Measurements from ENCODE around the gene FAM174B.
"Not testable (repeated sequence)": the region's sequence is repeated elsewhere in the genome, so short reads cannot be mapped to it uniquely, and the experiment has no call there.

Gene FAM174B

GRCh38 chr15:92617549-92618520, 37.7 kb downstream of the FAM174B start:
- no peak for DNase-seq

- no peak for DNase-seq
These were observed 38.7 kb downstream of the FAM174B start for GRCh38 chr15:92616621-92617548.

GRCh38 chr15:92614791-92615785, 40.5 kb downstream of the FAM174B start:
- no peak for DNase-seq

GRCh38 chr15:92614301-92614700, 41.3 kb downstream of the FAM174B start:
- DNase-seq, result no peak

DNA sequence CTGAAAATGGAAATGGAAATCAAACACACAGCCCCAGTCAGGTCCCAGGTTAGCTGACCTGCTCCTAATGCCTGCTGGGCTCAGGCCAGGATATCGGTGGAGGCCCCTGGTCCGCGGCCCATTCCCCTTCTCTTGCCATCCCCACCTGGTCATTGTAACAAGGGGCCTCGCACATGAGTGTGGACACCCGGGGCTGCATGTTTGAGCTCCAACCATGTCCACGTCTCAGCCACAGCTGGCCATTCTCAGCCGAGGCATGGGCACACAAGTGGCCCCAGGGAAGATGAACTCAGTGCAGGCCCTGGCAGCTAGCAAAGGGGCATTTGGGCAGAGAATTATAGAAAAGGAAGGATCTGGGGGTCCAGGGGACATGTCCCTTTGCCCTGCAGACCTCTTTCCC, 41.7 kb downstream of the FAM174B start:
- DNase-seq, result no peak

DNA sequence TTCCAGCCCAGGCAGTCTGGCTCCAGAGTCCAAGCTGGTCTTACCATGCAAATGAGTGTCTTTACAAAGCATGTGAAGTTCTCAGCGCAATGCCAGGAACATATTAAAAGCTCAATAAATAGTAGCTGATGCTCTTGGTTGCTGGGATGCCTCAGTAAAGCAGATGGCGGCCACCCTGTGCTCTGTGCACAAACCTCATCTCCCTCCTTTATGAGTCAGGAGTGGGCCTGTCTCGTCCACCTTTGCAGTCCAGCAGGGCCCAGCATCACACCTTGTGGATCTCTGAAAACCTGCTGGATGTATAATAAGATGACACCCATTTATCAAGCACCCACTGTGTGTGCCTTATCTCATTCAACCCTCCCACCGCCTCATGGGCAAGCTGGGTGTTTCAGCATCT, 42.7 kb downstream of the FAM174B start:
- DNase-seq, result no peak

DNA sequence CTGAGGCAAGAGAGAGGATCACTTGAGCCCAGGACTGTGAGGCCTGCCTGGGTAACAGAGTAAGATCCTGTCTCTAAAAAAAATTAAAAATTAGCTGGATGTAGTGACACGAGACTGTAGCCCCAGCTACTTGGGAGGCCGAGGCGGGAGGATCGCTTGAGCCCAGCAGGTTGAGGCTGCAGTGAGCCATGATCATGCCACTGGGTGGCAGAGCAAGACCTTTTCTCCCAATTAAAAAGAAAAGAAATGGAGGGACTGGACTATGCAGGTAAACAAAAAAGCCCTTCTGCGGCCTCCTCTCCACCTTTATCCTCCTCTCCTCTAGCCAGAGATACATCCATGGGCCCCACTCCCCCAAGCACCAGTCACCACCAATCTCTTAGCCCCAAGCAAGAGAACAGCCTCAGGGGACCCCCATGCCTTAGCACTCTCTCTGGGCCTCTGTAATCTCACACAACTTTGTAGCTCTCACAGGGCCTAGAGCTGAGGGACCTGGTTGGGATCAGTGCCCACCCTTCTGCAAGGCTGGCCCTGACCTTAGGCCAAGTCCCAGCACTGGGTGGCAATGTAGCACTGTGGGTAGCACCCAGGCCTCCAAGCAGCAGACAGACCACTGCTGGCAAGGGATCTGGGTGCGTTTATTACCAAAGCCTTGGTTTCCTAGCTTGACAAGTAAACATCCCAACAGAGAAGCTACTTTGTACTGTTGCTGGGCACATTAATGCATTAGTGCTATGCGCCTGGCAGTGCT, 43.4 kb downstream of the FAM174B start:
- no peak for DNase-seq

DNA sequence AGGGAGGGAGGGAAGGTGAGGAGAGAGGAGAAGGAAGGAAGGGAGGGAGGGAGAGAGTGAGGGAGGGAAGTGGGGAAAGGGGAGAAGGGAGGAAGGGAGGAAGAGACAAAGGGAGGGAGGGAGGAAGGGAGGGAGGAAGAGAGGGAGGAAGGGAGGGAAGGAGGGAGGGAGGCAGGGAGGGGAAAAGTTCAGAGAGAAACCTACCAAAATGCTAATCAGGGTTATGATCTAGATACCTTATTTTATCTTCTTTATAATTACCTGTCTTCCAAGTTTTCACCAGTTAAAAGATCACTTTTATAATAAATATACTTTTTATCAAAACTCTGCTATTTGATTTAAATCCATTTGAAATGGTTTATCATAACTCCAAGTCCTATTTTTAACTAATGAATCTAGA, 44.4 kb downstream of the FAM174B start:
- no peak for DNase-seq

DNA sequence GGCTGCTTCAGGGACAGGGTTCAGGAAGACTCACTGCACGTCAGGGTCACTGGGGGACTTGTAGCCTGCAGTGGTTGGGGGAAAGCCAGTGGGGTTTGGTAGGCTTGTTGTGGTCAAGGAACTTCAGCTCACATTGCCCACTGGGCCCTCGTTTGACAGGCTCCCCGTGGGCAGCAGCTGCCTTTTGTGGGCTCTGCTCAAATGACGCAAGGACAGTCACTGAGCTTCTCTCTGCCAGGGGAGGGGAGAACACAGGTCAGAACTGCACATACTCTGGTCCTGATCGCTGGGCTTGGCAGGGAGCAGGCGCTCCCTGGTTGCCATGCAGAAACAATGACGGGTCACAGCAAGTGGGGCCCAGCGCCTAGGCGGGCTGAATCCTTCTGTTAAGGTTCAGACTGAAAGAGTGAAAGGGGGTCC, 45.5 kb downstream of the FAM174B start:
- no peak for DNase-seq

- no peak for DNase-seq
These were observed 46.5 kb downstream of the FAM174B start for GRCh38 chr15:92608866-92609700.

GRCh38 chr15:92606836-92607150, 48.8 kb downstream of the FAM174B start:
- not testable (repeated sequence) for DNase-seq

GRCh38 chr15:92606126-92606835, 49.3 kb downstream of the FAM174B start:
- no peak for DNase-seq

DNA sequence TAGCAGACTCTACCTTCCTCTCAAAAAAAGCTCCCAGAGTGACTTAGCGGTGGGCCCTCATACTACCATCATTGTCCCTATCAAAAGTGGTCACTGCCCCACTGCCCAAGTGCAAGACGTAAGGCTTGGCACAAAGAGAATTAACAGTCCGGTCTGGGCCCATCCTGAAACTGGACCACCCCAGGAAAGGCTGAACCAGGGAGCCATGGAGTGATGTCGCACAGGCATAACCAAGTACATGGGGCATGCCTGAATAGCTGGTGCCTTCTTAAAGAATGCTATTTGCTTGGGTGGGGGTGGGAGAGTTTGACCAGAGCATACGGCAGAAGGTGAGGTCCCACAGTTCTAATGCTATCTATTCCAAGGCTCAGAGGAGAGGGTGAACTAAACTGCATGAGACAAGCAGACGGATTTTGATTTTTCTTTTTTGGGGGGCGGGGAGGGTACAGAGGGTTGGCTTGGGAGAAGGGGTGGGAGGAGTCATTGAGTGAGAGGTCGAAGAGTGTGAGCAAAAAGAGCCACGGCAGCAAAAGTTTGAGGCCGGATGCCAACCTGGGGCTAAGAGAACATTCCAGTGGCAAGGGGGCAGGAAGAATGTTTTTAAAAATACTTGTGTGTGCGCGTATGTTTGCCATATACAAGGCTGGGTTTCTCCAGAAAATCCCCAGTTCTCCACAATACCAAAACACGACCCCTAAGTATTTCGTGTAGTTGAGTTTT, 50.2 kb downstream of the FAM174B start:
- DNase-seq, result no peak

- DNase-seq, result no peak
These were observed 51.7 kb downstream of the FAM174B start for GRCh38 chr15:92603743-92604470.

- no peak for DNase-seq
These were observed 52.3 kb downstream of the FAM174B start for GRCh38 chr15:92603278-92603677.

DNA sequence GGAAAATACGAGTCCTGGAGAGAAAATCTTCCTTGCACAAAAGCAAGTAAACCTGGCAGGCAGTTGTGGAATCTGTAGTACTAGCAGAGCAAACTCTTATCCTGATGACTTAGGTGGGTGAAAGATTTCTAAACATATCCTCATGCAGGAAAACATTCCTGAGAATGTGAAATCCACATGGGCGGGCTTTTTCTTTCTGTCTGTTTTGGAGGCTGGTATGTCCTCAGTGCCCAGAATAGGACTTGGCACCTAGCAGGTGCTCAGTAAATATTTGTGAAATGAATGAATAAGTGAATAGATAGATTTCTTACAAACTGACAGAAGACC, 53.3 kb downstream of the FAM174B start:
- DNase-seq, result no peak

DNA sequence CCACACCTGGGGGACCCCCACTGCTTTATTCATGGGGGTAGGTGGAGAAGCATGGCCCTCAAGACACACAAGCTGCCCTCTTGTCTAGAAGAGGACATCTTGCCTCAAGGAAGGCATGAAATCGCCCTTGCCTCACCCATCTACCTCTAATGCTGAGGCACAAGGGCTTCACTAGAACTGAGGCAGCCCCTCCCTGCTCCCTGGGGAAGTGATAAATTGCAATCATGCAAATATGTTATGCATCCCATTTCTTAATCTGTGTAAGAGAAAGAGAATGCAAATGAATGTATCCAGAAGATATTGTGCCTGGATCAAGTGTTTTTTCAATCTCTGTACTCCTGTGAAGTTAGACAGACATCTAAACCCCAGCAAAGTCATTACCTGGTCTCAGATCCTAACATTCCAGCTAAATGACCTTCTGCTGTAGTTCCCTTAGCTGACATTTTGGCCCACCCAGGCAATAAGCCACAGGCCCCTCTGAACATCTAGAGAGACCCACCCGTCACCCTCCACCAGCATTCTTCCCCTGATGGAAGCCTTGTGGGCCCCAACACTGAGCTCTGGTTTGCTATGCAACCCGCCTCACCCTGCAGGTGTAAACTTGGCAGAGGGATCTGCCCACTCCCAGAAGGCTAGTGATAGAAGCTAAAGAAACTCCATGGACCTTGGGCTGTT, 53.8 kb downstream of the FAM174B start:
- no peak for DNase-seq

DNA sequence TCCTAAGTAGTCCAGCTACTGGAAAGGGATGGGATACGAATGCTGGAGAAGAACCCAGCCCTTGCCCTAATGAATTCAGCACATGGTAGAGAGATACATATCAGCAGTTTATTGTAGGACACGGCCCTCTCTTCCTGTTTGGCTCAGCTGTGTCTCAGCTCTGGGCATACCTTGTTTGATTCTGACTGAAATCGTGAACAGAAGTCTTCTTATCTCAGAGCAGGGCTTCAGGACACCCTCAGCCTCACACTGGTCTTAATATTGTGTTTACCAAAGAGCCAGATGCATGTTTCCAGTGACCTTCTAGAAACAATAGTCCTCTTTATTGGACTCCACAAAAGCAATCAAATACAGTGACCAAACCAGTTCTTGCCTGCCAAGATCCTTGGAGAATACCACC, 54.7 kb downstream of the FAM174B start:
- no peak for DNase-seq

All from AML-193 (cell line).